ENCODE measurements around the gene RDH16.
"Not testable (repeated sequence)": the region's sequence is repeated elsewhere in the genome, so short reads cannot be mapped to it uniquely, and the experiment has no call there.

RDH16 gene

GRCh38 chr12:56988207-56988739, 30.9 kb upstream of the RDH16 start:
- no peak for DNase-seq

- peak; percentile 71 for DNase-seq
Observed at GRCh38 chr12:56987551-56988053, 30.2 kb upstream of the RDH16 start.

- no peak for DNase-seq
Observed at GRCh38 chr12:56987011-56987410, 29.6 kb upstream of the RDH16 start.

GRCh38 chr12:56985714-56986113, 28.3 kb upstream of the RDH16 start:
- DNase-seq: not testable (repeated sequence)

- DNase-seq: no peak
Observed at GRCh38 chr12:56983386-56983785, 26.0 kb upstream of the RDH16 start.

GRCh38 chr12:56982578-56983236, 25.3 kb upstream of the RDH16 start:
- DNase-seq: not testable (repeated sequence)

GRCh38 chr12:56980941-56981530, 23.6 kb upstream of the RDH16 start:
- no peak for DNase-seq

- no peak for DNase-seq
Observed at GRCh38 chr12:56980268-56980667, 22.9 kb upstream of the RDH16 start.

GRCh38 chr12:56979628-56980027, 22.2 kb upstream of the RDH16 start:
- no peak for DNase-seq

GRCh38 chr12:56978397-56979138, 21.2 kb upstream of the RDH16 start:
- no peak for DNase-seq

- DNase-seq: not testable (repeated sequence)
Observed at GRCh38 chr12:56977361-56977760, 20.0 kb upstream of the RDH16 start.

- not testable (repeated sequence) for DNase-seq
Observed at GRCh38 chr12:56974224-56974623, 16.8 kb upstream of the RDH16 start.

GRCh38 chr12:56968910-56969309, 11.5 kb upstream of the RDH16 start:
- DNase-seq: not testable (repeated sequence)

GRCh38 chr12:56965997-56966642, 8.7 kb upstream of the RDH16 start:
- DNase-seq: not testable (repeated sequence)

- not testable (repeated sequence) for DNase-seq
Observed at GRCh38 chr12:56965124-56965523, 7.7 kb upstream of the RDH16 start.

- not testable (repeated sequence) for DNase-seq
Observed at GRCh38 chr12:56963557-56963956, 6.1 kb upstream of the RDH16 start.

GRCh38 chr12:56962247-56962646, 4.8 kb upstream of the RDH16 start:
- DNase-seq: not testable (repeated sequence)

- no peak for DNase-seq
Observed at GRCh38 chr12:56958422-56958821, 1.0 kb upstream of the RDH16 start.

GRCh38 chr12:56955631-56956256, 1.7 kb downstream of the RDH16 start:
- DNase-seq: no peak

GRCh38 chr12:56954958-56955355, 2.5 kb downstream of the RDH16 start:
- no peak for DNase-seq

GRCh38 chr12:56954057-56954957, 3.1 kb downstream of the RDH16 start:
- DNase-seq: no peak
